GM18498 (cell line): ENCODE results near the gene TMC7.
"Not testable (repeated sequence)": the region's sequence is repeated elsewhere in the genome, so short reads cannot be mapped to it uniquely, and the experiment has no call there.

Experiments used
- ATAC-seq: cut with Tn5 transposase; IDR thresholded peaks from one replicate; pipeline ENCODE4 v1.9.1; 2021; ENCODE audit warnings: mild to moderate bottlenecking, moderate library complexity; ENCODE audit not compliant: unreplicated experiment

TMC7 gene

DNA sequence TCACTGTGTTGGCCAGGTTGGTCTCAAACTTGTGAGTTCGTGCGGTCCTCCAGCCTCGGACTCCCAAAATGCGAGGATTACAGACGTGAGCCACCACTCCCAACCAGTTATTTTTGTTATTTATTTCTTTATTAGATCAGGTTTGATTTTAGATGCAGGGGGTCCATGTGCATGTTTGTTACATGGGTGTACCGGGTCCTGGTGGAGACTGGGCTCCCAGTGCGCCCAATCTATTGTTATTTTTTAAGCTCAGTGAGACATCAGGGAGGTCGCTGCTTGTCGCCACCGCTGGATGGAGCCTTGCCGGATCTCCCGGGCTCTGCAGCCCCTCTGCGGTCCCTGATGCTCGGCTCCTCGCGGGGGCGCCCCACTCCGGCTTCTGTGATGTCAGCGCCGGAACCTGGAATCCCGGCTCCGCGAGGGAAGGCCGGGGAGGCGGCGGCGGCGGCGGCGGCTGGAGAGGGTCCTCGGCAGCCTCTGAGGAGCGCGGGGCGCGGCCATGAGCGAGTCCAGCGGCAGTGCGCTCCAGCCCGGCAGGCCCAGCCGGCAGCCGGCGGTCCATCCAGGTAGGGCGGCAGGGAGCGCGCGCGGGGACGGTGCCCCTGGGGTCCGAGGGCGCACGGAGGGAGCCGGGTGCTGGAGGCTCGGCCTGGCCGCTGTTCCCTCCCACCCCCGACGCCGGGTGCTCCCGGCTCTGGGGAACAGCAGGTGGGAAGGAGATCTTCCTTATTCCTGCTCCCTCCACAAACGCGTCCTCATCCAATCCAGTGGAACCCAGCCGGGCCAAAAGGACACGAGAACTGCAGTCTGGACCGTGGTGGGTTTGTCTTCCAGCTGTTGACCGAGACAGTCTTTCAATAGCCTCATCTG is at the start of gene TMC7:
Gene TMC7, plus strand, starts transcription at position 370 of the 870 bp plus-strand sequence. Its CDS starts 130 bp downstream, at position 500.
- no peak for ATAC-seq

DNA sequence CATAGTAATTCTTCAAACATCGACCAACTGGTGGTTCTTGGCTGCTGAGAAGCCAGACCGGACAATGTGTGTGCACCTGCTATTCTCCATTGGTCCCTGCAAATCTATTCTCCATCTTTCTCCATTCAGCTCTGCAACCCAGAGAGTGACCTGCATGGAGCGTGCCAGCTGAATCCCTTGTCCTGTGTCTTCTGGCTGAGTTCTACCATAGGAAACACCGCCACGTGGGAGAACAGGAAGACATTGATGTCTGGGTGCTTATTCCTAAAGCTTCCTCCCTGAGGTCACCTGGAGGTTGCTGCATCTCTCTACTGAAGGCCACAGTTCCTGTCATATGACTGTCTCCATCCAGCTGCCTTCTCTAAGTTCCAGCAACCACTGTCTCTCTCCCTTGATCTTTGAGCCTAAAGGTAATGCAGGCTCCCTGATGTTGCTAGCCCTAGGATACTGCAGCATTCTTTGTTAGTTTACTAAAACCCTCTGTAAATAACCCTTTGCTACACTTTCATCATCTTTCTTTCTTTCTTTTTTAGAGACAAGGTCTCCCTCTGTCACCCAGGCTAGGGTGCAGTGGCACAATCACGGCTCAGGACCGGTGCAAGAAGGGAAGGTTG is 46.9 kb upstream of the TMC7 start:
- no peak for ATAC-seq

DNA sequence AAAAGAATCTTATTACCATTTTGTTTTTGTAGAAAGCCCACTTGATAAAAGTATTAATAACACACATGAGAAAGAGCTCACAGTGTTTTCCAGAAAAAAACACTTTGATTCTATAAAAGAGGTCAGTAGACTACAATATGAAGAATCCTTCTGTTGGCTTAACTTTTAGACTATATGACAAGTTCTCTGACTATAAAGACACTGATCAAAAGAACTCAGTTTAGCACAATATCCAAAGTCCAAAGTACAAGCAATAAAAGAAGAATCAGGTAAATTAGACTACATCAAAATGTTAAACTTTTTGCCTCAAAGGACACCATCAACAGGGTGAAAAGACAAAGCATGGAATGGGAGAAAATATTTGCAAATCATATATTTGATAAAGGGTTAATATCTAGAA is 46.3 kb upstream of the TMC7 start:
- no peak for ATAC-seq

DNA sequence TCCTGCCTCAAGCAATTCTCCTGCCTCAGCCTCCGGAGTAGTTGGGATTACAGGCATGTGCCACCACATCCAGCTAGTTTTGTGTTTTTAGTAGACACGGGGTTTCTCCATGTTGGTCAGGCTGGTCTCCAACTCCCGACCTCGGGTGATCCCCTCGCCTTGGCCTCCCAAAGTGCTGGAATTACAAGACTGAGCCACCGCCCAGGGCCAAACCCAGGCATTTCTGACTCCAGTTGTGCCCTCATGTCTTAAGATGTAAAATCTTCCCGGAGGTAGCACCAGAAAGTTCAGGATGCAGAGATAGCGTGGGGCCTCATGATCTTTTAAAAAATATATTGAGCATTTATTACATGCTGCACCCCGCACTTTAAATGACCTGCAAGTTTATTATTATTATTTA is 44.7 kb upstream of the TMC7 start:
- no peak for ATAC-seq

DNA sequence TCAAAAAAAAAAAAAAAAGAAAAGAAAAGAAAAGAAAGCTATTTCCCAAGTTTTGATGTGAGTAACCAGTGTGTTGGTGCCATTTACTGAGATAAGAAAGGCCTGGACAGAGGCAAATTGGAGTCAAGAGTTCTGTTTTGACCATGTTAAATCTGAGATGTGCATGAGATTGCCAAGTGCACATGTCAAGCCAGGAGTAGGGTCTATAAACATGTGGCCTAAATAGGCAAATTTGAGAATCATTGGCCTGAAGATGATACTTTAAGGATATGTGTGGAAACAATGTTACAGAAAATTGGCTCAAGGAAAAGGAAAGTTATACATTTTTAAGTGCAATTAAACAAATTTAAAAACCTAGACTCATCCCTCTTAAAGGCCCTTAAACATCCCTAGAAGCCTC is 42.3 kb upstream of the TMC7 start:
- no peak for ATAC-seq

DNA sequence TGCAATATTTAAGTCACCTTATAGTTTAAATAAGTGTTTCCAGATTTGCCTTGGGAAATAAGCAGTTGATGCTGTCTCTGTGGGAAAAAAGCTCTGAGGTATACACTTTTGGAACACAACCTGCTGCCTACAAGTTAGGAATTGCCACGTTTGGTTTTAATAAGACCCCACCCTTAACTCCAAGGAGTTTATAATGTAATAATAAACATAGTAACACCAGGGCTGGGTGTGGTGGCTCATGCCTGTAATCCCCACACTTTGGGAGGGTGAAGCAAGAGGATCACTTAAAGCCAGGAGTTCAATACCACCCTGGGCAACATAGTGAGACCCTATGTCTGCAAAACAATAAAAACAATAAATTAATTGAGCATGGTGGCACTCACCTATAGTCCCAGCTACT is 41.7 kb upstream of the TMC7 start:
- no peak for ATAC-seq

DNA sequence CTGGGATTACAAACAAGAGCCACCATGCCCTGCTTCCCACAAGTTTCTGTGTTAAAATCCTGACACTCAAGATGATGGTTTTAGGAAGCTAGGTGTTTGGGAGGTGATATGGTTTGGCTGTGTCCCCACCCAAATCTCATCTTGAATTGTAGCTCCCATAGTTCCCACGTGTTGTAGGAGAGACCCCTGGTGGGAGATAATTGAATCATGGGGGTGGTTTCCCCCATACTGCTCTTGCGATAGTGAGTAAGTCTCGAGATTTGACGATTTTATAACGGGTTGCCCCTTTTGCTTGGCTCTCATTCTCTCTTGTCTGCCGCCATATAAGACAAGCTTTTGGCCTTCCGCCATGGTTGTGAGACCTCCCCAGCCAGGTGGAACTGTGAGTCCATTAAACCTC is 40.3 kb upstream of the TMC7 start:
- no peak for ATAC-seq

DNA sequence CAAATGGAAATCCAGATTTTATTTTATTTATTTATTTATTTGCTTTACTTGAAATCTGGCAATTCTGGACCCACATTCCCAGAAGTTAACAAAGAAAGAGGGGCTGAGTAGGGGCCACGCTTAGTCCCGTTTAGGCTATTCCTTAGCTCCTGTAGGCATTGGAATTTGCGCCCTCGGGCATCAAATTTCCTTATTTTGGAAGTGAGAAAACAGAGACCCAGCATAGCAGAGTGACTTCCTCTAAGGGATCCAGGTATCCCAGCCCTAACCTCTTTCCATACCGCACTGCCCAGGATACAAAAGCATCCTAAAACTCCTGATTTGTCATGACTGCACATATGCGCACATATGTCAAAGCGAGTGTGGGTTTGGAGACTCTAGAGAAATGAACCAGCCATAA is 38.5 kb upstream of the TMC7 start:
- no peak for ATAC-seq

DNA sequence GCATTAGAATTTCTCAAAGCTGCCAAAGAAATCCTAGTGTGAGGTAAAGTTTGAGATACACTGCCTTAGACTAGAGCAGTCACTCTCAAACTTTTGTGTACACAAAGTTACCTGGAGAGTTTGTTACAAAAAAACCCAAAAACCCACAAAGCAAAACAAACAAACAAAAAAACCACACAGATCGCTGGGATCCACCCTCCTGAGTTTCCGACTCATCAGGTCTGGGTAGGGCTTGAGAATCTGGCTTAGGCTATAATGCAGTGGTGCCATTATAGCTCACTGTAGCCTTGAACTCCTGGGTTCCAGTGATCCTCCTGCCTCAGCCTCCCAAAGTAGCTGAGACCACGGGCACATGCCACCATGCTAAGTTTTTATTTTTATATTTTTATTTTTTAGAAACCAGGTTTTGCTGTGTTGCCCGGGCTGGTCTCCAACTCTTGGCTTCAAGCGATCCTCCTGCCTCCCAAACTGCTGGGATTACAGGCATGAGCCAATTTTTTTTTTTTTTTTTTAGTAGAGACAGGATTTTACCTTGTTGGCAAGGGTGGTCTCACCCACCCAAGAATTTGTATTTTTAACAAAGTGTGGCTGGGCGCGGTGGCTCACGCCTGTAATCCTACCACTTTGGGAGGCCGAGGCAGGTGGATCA is 35.2 kb upstream of the TMC7 start:
- ATAC-seq, result no peak

DNA sequence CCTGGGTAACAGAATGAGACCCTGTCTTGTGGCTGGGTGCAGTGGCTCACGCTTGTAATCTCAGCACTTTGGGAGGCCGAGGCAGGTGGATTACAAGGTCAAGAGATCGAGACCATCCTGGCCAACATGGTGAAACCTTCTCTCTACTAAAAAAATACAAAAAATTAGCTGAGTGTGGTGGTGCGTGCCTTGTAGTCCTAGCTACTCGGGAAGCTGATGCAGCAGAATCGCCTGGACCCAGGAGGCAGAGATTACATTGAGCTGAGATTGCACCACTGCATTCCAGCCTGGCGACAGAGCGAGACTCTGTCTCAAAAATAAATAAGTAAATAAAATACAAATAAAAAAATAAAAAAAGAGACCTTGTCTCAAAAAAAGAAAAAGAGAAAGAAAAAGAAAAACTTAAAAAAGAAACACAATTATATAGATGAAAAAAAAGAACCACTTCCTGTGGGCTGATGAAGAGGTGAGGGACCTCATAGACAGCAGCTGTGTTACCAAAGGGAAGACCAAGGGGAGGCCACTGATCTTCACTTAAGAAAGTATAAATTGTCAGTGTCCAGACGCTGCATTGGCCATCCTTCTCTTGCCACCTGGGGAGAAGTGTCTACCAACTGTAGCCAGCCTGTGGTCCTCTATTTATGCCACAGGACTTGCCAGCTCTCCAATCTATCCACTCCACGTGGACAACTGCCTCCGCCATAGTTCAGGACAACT is 33.1 kb upstream of the TMC7 start:
- no peak for ATAC-seq

DNA sequence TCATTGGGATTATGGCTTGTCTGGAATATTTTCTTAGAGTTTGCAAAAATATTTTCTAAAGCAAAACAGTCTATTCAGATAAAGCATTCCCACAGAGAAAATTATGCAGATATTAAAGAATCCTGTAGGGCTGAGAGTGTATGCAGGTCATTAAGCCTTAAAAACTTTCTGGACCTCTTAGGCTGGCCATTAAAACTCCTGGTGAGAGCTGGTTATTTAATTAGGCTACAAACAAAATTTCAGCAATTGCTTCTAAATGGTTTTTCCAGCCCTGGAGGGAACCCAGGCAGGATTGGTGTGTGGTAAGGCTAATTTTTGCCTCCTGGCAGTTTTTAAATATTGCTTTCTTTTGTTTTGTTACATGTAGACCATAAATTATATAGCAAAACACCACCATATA is 30.2 kb upstream of the TMC7 start:
- no peak for ATAC-seq

DNA sequence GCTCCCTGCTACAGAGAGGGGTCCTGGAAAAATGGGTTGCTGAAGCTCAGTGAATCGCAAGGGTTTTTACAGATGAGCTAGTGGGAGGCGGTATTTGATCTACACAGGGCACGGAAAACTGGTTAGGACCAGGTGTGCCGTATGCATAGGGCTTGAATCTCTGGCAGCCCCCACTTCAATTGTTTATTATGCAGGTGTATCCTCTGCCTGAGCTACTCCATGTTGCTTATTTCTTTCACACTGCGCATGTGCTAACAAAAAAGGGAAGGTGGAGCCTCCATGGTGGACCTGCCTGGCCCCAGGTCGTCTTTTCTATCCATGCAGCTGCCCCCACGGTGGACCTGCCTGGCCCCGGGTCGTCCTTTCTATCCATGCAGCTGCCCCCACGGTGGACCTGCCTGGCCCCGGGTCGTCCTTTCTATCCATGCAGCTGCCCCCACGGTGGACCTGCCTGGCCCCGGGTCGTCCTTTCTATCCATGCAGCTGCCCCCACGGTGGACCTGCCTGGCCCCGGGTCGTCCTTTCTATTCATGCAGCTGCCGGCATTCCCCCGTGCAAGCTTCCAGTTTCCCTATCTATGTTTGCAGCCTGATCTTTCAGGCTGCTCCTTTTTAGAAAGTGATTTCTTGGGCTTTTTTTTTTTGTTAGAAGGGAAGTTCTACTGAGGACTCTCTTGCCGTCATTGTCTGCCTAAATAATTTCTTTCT is 27.7 kb upstream of the TMC7 start:
- ATAC-seq, result not testable (repeated sequence)

DNA sequence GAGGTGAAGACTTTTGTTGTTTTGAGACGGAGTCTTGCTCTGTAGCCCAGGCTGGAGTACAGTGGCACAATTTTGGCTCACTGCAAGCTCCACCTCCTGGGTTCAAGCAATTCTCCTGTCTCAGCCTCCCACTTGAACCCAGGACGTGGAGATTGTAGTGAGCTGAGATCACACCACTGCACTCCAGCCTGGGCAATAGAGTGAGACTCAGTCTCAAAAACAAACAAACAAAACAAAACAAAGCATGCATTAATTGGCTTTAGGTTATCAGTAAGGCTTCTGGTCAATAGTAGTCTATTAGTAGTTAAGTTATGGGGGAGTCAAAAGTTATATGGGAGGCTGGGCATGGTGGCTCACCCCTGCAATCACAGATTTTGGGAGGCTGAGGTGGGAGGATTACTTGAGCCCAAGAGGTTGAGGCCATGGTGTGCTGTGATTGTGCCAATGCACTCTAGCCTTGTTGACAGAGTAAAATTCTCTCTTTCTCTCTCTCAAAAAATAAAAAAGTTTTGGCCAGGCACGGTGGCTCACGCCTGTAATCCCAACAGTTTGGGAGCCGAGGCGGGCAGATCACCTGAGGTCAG is 27.0 kb upstream of the TMC7 start:
- ATAC-seq, result not testable (repeated sequence)

DNA sequence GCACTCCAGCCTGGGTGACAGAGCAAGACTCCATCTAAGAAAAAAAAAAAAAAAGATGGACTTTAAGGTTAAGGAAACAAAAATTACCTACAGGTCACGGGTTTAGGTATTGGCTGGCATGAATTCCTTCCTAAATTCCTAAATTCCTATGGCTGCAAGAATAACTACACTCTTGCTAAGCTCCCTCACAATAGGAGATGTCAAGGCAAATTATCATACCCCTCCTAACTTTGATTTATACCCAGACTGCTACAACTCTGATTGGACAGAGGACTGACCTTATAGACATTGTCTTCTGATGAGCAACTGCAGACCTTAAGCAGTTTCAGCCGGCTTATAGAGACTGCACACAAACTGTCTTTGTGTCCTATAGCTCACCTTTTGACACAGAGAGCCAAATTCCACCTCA is 25.1 kb upstream of the TMC7 start:
- no peak for ATAC-seq

DNA sequence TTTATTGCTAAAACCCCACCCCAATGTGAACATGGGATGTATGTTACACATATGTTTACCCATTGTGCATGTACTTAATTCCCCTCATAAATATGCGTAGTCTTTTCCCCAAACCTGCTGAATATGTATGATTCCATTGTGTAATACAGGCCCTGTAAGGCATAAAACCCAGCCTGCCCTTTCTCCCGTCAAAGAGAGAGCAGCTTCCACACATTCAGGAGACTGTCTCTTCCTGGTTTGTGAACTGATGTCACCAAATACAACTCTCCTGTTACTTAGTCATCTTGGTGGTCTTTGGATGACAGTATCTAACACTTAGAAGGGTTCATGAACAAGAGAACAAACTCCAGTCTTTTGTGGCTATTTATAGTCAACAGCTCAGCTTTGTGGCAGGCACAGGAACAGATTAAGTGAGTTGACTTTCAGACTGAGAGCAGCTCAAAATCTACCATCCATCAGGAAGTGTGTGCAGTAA is 24.7 kb upstream of the TMC7 start:
- ATAC-seq, result no peak

DNA sequence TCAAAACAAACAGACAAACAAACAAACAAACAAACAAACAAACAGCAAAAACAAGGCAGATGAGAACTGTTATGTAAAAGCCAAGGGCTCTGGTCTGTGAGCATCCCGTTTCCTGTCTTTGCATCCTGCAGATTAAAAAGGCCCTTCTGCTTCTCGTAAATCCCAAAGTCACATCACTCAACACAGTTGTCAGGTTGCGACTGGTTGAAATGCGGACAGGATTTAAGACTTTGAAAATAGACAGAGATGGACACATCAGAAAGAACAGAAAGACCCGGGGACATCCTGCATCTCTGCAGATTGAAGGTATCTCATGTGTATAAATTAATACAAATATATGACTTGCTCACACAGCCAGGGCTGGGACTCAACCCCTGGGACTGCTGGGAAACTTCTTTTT is 18.2 kb upstream of the TMC7 start:
- ATAC-seq, result no peak

DNA sequence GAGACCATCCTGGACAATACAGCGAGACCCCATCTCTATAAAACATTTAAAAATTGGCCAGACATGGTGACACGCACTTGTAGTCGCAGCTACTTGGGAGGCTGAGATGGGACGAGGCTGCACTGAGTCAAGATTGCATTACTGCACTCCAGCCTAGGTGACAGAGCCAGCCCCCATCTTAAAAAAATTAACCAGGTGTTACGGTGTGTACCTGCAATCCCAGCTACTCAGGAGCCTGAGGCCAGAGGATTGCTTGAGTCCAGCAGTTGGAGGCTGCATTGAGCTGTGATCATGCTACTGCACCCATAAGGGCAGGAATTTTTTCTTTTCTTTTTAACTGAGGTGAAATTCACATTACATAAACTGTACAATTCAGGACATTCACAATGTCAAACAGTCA is 16.9 kb upstream of the TMC7 start:
- no peak for ATAC-seq

DNA sequence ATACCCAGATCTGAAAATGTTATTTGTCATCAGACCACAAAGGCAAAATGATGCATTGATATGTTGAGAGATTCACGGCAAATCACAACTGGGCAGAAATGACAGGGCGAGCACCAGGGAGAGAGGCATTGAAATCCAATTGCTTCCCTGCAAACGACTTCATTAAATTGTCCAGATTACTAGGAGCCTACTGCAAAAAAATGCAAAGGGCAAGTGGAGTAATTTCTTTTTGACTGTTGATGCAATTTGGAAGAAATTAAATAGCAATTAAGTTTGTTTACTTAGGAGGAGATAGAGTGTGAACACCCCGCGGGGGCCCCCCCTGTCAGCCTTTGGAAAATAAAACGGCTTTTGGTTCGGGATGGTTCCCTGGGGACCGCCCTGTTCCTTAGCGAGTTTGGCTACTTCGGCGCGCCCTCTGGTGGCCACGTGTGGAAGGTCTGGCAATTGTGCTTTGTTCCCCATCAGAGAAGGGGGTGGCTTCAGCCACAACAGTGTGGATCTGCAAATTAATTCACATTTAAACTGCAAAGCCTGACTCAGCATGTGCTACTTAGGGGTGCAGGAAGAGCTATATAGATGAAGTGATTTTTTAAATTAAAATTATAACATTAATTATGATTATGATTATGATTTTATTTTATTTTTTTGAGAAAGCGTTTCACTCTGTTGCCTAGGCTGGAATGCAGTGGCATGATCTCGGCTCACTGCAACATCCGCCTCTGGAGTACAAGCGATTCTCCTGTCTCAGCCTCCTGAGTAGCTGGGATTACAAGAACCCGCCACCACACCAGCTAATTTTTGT is 14.5 kb upstream of the TMC7 start:
- no peak for ATAC-seq

DNA sequence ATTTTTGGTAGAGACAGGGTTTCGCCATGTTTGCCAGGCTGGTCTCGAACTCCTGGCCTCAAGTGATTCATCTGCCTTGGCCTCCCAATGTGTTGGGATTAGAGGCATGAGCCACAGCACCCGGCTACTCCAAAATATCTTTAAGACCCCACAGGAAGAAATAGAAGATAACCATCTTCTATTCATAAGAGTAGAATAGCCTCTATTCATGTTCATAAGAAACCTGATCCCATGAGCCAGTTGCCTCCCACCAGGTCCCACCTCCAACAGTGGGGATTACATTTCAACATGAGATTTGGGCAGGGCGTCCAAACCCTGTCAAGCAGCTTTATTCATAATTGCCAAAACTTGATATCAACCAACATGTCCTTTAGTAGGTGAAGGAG is 13.9 kb upstream of the TMC7 start:
- no peak for ATAC-seq
